ENCODE results near the gene NHERF1. TPM values are rescaled to one million over a fixed set of nuclear protein-coding genes. Genes with fewer than 3 reads are reported as not detected.

The NHERF1 gene
- total and polyA plus RNA-seq, 2 experiments from 2014 or later = 78.2 to 111 TPM

- peak; percentile 5 for TF ChIP-seq CTCF (IDR thresholded peaks at IDR 0.05; ENCODE audit: low read depth, low read length)
Measured at GRCh38 chr17:74814453-74814852, 66.0 kb downstream of the NHERF1 start.

GRCh38 chr17:74815067-74815466, 66.6 kb downstream of the NHERF1 start:
- H3K4me3 ChIP-seq = no peak overlapping the region
- H3K27ac ChIP-seq = no peak overlapping the region
- peaks cover 66% of the 10 kb centered on the region for H3K4me1 ChIP-seq (ENCODE audit: low read depth)
- no peaks in the 10 kb centered on the region for H3K9me3 ChIP-seq (ENCODE audit: low read depth)
- DNase-seq (ENCODE audit: low read depth in 1 of 2, low spot score in 1 of 2) = no peak
- H3K36me3 ChIP-seq = no peaks in the 10 kb centered on the region
- no peaks in the 10 kb centered on the region for H3K27me3 ChIP-seq
- no peak for TF ChIP-seq CTCF (IDR thresholded peaks at IDR 0.05; ENCODE audit: low read depth, low read length)

More at GRCh38 chr17:74814453-74814852, 66.0 kb downstream of the NHERF1 start:
- no peak for DNase-seq (ENCODE audit: low read depth in 1 of 2, low spot score in 1 of 2)
- H3K36me3 ChIP-seq = no peaks in the 10 kb centered on the region
- no peak overlapping the region for H3K27ac ChIP-seq
- no peak overlapping the region for H3K4me3 ChIP-seq
- H3K27me3 ChIP-seq = no peaks in the 10 kb centered on the region
- H3K9me3 ChIP-seq (ENCODE audit: low read depth) = no peaks in the 10 kb centered on the region
- peaks cover 66% of the 10 kb centered on the region for H3K4me1 ChIP-seq (ENCODE audit: low read depth)

- Histone ChIP-seq H3K36me3 (no peaks in the 10 kb centered on the region), H3K4me3 (no peak overlapping the region), H3K4me1 (ENCODE audit: low read depth) (peaks cover 70% of the 10 kb centered on the region), H3K27ac (no peak overlapping the region), H3K9me3 (ENCODE audit: low read depth) (no peaks in the 10 kb centered on the region), H3K27me3 (no peaks in the 10 kb centered on the region)
- peak in 1 of 2 donors; percentile 47 for DNase-seq (ENCODE audit: low read depth in 1 of 2, low spot score in 1 of 2)
- peak; percentile 23 for TF ChIP-seq CTCF (IDR thresholded peaks at IDR 0.05; ENCODE audit: low read depth, low read length)
Measured at GRCh38 chr17:74815550-74816370, 67.3 kb downstream of the NHERF1 start.

- Histone ChIP-seq H3K36me3 (no peaks in the 10 kb centered on the region), H3K4me3 (no peak overlapping the region), H3K27ac (no peak overlapping the region), H3K4me1 (ENCODE audit: low read depth) (peaks cover 68% of the 10 kb centered on the region), H3K27me3 (no peaks in the 10 kb centered on the region), H3K9me3 (ENCODE audit: low read depth) (no peaks in the 10 kb centered on the region)
- TF ChIP-seq CTCF (IDR thresholded peaks at IDR 0.05; ENCODE audit: low read depth, low read length) = no peak
- DNase-seq (ENCODE audit: low read depth in 1 of 2, low spot score in 1 of 2) = no peak
Measured at GRCh38 chr17:74816905-74817620, 68.6 kb downstream of the NHERF1 start.

- no peak for TF ChIP-seq CTCF (IDR thresholded peaks at IDR 0.05; ENCODE audit: low read depth, low read length)
- no peaks in the 10 kb centered on the region for H3K27me3 ChIP-seq
- H3K27ac ChIP-seq = no peak overlapping the region
- H3K4me1 ChIP-seq (ENCODE audit: low read depth) = peaks cover 62% of the 10 kb centered on the region
- H3K36me3 ChIP-seq = no peaks in the 10 kb centered on the region
- DNase-seq (ENCODE audit: low read depth in 1 of 2, low spot score in 1 of 2) = no peak
- no peak overlapping the region for H3K4me3 ChIP-seq
- no peaks in the 10 kb centered on the region for H3K9me3 ChIP-seq (ENCODE audit: low read depth)
Measured at GRCh38 chr17:74818291-74818938, 70.0 kb downstream of the NHERF1 start.

Other genes starting within 250 kb of the NHERF1 start
- gene CD300LB, start 217.2 kb upstream of the NHERF1 start, total RNA-seq = not detected in 2 replicates
- gene CD300LB, start 217.2 kb upstream of the NHERF1 start, polyA plus RNA-seq = not detected in 2 replicates
- 0.07 and 0.12 TPM in 2 replicates for gene CD300C, start 202.5 kb upstream of the NHERF1 start, total RNA-seq
- gene CD300C, start 202.5 kb upstream of the NHERF1 start, polyA plus RNA-seq = 0.83 TPM in 1 of 2 replicates, not detected in the other
- gene CD300H, start 181.1 kb upstream of the NHERF1 start, total RNA-seq = not detected in 2 replicates
- not detected in 2 replicates for gene CD300H, start 181.1 kb upstream of the NHERF1 start, polyA plus RNA-seq
- gene CD300LD, start 156.3 kb upstream of the NHERF1 start, total RNA-seq = not detected in 2 replicates
- not detected in 2 replicates for gene CD300LD, start 156.3 kb upstream of the NHERF1 start, polyA plus RNA-seq
- 0.07 TPM in 1 of 2 replicates, not detected in the other for gene CD300E, start 124.9 kb upstream of the NHERF1 start, total RNA-seq
- gene CD300E, start 124.9 kb upstream of the NHERF1 start, polyA plus RNA-seq = 0.34 TPM in 1 of 2 replicates, not detected in the other
- not detected in 2 replicates for gene CD300LF, start 35.7 kb upstream of the NHERF1 start, total RNA-seq
- gene CD300LF, start 35.7 kb upstream of the NHERF1 start, polyA plus RNA-seq = not detected in 2 replicates
- gene RAB37, start 11.4 kb upstream of the NHERF1 start, total RNA-seq = 3.4 and 6.9 TPM in 2 replicates
- 4.6 and 4.9 TPM in 2 replicates for gene RAB37, start 11.4 kb upstream of the NHERF1 start, polyA plus RNA-seq
- gene NAT9, start 27.7 kb downstream of the NHERF1 start, total RNA-seq = 45.9 and 73.1 TPM in 2 replicates
- gene NAT9, start 27.7 kb downstream of the NHERF1 start, polyA plus RNA-seq = 56.2 and 96.8 TPM in 2 replicates
- gene GRIN2C, start 111.3 kb downstream of the NHERF1 start, total RNA-seq = 0.95 and 6.1 TPM in 2 replicates
- gene GRIN2C, start 111.3 kb downstream of the NHERF1 start, polyA plus RNA-seq = 0.71 and 1.1 TPM in 2 replicates
- gene FDXR, start 124.4 kb downstream of the NHERF1 start, total RNA-seq = 44.6 and 44.7 TPM in 2 replicates
- gene FDXR, start 124.4 kb downstream of the NHERF1 start, polyA plus RNA-seq = 49.9 and 55.9 TPM in 2 replicates
- gene FADS6, start 145.0 kb downstream of the NHERF1 start, total RNA-seq = 0.83 and 0.85 TPM in 2 replicates
- gene FADS6, start 145.0 kb downstream of the NHERF1 start, polyA plus RNA-seq = 0.76 and 1.3 TPM in 2 replicates
- gene USH1G, start 174.6 kb downstream of the NHERF1 start, total RNA-seq = 2.5 and 4.0 TPM in 2 replicates
- gene USH1G, start 174.6 kb downstream of the NHERF1 start, polyA plus RNA-seq = 1.9 and 3.1 TPM in 2 replicates
- not detected in 2 replicates for gene OTOP2, start 175.6 kb downstream of the NHERF1 start, total RNA-seq
- gene OTOP2, start 175.6 kb downstream of the NHERF1 start, polyA plus RNA-seq = not detected in 2 replicates
- not detected in 2 replicates for gene OTOP3, start 187.3 kb downstream of the NHERF1 start, total RNA-seq
- gene OTOP3, start 187.3 kb downstream of the NHERF1 start, polyA plus RNA-seq = not detected in 2 replicates
- 35.2 and 46.3 TPM in 2 replicates for gene HID1, start 224.1 kb downstream of the NHERF1 start, total RNA-seq
- 45.4 and 57.3 TPM in 2 replicates for gene HID1, start 224.1 kb downstream of the NHERF1 start, polyA plus RNA-seq
- gene CDR2L, start 239.0 kb downstream of the NHERF1 start, total RNA-seq = 15.1 and 16.4 TPM in 2 replicates
- gene CDR2L, start 239.0 kb downstream of the NHERF1 start, polyA plus RNA-seq = 5.9 and 8.0 TPM in 2 replicates

Measured in cardiac muscle cell (in vitro differentiated cells and primary cell).